ENCODE data around the gene GFOD1.
A peak's percentile ranks its signal among the peaks of the same experiment; 100 is the strongest.

The GFOD1 gene

DNA sequence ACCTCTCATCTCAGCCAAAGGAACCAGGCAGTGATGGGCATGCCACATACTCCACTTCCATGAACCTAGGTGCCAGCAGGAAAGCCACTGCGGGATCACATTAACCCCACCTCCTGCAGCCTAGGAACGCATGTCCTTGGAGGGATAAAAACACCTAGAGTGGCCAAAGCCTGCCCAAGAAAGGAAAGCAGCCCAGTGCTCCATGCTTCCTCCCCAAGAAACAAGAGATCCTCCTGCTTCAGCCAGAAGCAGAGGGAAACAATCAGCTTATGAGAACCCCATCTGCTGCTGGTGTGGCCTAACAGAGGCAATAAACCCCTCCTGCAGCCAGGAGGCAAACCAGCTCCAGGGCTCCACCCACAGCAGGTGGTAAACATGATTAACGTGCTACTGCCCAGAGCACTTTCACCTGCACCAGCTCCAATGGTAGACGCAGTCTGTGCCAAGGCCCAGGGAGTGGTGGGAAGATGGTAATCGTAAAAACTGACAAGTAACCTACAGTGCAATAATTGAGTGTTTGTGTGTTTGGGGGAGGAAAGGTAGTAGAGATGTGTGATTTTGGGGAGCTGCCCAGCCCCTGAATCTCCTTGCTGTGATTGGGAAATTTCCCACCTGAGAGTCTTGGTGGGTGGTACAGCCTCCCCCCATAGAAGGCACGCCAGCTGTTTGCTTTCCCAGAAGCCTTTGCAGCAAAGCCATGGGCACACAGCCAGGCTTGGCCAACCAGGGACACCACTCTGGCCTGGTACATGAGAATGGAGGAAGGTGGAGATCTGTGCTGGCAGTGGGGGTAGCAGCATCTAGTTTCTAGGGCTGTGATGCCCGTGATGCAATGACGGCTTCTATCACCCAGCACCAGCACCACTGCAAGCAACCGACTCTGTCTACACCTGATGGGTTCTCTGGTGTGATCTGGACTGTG lies 108.5 kb downstream of the GFOD1 start:
- intact Hi-C loops (cut with DNase I): no loop called here

GRCh38 chr6:13377054-13377758 lies 110.2 kb downstream of the GFOD1 start:
- DNase-seq: no peak
- intact Hi-C loops (cut with DNase I): no loop called here

More for the DNA sequence above, 108.5 kb downstream of the GFOD1 start:
- no peak for DNase-seq

DNA sequence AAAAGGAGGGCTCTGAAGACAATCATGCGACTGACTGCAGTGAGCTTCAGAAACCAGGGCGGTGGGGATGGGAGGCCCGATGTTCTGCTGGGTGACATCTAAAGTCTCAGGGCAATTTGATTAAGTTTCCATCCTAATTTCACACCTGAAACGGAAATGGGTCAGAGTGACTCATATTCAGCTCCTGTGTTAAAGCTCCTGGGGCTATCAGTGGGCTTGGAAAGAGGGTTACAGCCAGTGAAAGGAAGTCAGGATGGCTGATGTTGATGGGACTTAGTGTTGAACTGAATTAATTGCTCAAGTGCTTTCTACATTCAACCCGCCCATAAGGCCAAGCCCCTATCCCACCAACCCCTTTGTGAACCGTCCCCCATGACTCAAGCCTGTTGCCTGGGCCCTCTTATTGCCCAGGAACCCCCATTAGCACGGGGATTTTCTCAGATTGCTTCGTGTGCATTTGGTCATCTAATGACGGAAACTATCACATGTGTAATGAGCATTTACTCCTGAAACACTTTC lies 112.0 kb downstream of the GFOD1 start:
- intact Hi-C loops (cut with DNase I): no loop called here
- DNase-seq: no peak

DNA sequence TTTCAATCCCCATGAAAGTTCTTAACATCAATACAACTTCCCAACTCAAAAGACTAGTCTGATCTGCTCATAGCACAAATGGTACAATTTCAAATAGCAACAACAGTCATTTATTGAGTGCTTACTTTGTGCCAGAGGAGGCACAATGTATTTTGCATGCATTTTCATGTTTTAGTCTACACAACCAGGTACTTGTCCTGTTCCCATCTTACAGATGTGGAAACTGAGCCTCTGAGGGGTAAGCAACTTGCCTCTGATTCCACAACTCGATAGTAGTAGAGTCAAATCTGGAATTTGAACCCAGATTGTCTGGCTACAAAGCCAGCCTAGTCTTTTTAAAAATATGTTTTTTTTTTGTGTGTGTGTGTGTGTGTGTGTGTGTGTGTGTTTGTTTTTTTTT lies 113.5 kb downstream of the GFOD1 start:
- intact Hi-C loops (cut with DNase I): no loop called here
- DNase-seq: no peak

DNA sequence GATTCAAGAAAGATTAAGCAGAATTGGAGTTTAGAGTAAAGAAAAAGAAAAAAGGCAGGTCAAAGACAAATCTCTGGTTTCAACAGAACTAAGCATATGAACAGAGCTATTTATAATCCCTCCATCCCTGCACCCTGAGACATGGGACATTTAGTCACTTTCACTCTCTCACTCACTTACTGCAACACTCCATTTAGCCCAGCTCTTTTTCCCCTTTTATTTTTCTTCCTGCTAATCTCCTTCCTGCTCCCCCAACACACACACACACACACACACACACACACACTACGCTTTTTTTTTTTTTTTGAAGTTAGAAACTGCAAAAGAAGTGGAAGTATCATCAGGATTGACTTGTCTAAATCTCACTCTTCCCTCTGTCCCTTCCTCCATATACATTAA lies 113.9 kb downstream of the GFOD1 start:
- no peak for DNase-seq
- intact Hi-C loops (cut with DNase I): no loop called here

GRCh38 chr6:13372688-13373487 lies 114.5 kb downstream of the GFOD1 start:
- DNase-seq: no peak
- intact Hi-C loops (cut with DNase I): no loop called here

- no peak for DNase-seq
- intact Hi-C loops (cut with DNase I): no loop called here
Observed at GRCh38 chr6:13372076-13372475, 115.3 kb downstream of the GFOD1 start.

- DNase-seq: peak in 25 of 42 donors; percentile 15 to 78 (median 41)
- intact Hi-C loops (cut with DNase I): no loop called here
Observed at GRCh38 chr6:13371421-13372072, 115.9 kb downstream of the GFOD1 start.

GRCh38 chr6:13370623-13371022 lies 116.8 kb downstream of the GFOD1 start:
- intact Hi-C loops (cut with DNase I): no loop called here
- DNase-seq: no peak

DNA sequence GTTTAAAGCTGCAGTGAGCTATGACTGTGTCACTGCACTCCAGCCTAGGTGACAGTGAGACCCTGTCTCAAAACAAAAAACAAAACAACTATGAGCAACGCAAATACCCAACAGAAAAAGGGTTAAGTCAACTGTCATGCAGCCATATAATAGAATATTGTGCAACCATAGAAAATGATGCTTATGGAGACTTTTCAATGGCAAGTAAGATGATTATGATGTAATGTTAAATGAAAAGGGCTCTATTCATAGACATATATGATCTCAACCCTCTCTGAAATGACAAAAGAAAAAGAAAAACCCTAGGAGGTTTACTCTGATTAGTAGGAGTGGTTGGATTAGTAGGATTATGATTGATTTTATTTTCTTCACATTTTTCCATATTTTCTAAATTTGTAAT lies 117.8 kb downstream of the GFOD1 start:
- intact Hi-C loops (cut with DNase I): no loop called here

GRCh38 chr6:13368731-13369115 lies 118.7 kb downstream of the GFOD1 start:
- intact Hi-C loops (cut with DNase I): no loop called here

More for the DNA sequence above, 117.8 kb downstream of the GFOD1 start:
- DNase-seq: no peak

GRCh38 chr6:13368079-13368730 lies 119.2 kb downstream of the GFOD1 start:
- intact Hi-C loops (cut with DNase I): no loop called here
- DNase-seq: no peak

More at GRCh38 chr6:13368731-13369115, 118.7 kb downstream of the GFOD1 start:
- DNase-seq: no peak

GRCh38 chr6:13367396-13367795 lies 120.0 kb downstream of the GFOD1 start:
- DNase-seq: no peak
- intact Hi-C loops (cut with DNase I): no loop called here

DNA sequence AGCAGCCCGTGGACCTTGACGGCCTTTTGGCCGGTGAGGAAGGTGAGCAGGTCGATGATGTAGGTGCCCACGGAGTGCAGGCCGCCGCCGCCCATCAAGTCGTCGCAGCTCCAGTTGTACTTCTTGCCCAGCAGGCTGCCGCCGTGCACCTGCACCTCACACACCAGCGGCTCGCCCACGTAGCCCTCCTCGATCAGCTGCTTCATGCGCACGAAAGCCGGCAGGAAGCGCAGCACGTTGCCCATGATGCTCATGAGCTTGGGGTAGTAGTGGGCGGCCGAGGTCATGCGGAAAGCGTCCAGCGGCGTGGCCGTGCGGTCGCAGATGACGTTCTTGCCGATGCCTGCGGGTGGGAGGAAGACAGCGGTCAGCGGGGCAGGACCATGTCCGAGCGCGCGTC lies 122.1 kb downstream of the GFOD1 start:
- intact Hi-C loops (cut with DNase I): no loop called here
- no peak for DNase-seq

- intact Hi-C loops (cut with DNase I): no loop called here
- no peak for DNase-seq
Observed at GRCh38 chr6:13364842-13365241, 122.6 kb downstream of the GFOD1 start.

DNA sequence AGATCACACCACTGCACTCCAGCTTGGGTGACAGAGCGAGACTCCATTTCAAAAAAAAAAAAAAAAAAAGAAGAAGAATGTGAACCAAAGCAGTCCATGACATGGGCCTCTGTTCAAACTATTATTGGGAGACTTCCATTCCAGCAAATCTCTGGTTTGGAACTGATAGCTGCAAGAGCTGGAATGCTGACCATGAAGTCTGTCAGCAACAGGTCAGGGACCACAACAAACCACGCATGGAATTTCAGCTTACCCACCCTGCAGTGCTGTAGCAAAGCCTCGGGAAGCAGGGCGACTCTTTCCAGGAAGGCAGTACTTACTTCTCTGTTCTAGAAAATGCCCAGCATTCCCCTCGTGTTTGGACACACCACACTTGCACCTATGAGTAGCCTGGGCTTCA lies 125.0 kb downstream of the GFOD1 start:
- DNase-seq: no peak
- intact Hi-C loops (cut with DNase I): no loop called here

GRCh38 chr6:13360671-13361540 lies 126.5 kb downstream of the GFOD1 start:
- intact Hi-C loops (cut with DNase I): no loop called here
- no peak for DNase-seq
